SK-N-SH treated with all-trans-retinoic acid at 6 μM for 48 hours (cell line): ENCODE data around the gene SERHL2.

ENCODE experiments used
- ATAC-seq: fragments of 200-7000 bp; cut with Tn5 transposase; 3 replicates; pipeline ENCODE4 v1.9.1; 2020; ENCODE audit warnings: mild to moderate bottlenecking, moderate library complexity
- ARNTL ChIP-seq: fragments of 450-650 bp; formaldehyde crosslinking; IDR thresholded peaks from 2 replicates; pipeline ENCODE4 v1.5.0; 2020; ENCODE audit warnings: low read depth, mild to moderate bottlenecking, moderate library complexity, borderline replicate concordance
- BACH2 ChIP-seq: fragments of 250-450 bp; sonication (Bioruptor Pico); IDR thresholded peaks from 2 replicates; pipeline ENCODE4 v1.9.0; 2021; ENCODE audit warnings: mild to moderate bottlenecking, borderline replicate concordance
- CSDC2 ChIP-seq: fragments of 250-450 bp; sonication (Bioruptor Pico); IDR thresholded peaks from 2 replicates; pipeline ENCODE4 v1.5.0; 2020; ENCODE audit warnings: mild to moderate bottlenecking, moderate library complexity
- CSRNP3 ChIP-seq: fragments of 250-450 bp; sonication (Bioruptor Pico); IDR thresholded peaks from 2 replicates; pipeline ENCODE4 v1.5.1; 2021; ENCODE audit warnings: mild to moderate bottlenecking, moderate library complexity
- ESRRG ChIP-seq: fragments of 250-450 bp; sonication (Bioruptor Pico); IDR thresholded peaks from 2 replicates; pipeline ENCODE4 v1.6.1; 2021; ENCODE audit warnings: mild to moderate bottlenecking
- GLIS3 ChIP-seq: fragments of 250-450 bp; sonication (Bioruptor Pico); IDR thresholded peaks from 2 replicates; pipeline ENCODE4 v1.5.0; 2020; ENCODE audit warnings: mild to moderate bottlenecking, moderate library complexity
- ISL1 ChIP-seq: fragments of 250-450 bp; sonication (Bioruptor Pico); IDR thresholded peaks from 2 replicates; pipeline ENCODE4 v2.1.2; 2022; ENCODE audit warnings: mild to moderate bottlenecking, moderate library complexity
- OSR1 ChIP-seq: fragments of 250-450 bp; sonication (Bioruptor Pico); IDR thresholded peaks from 2 replicates; pipeline ENCODE4 v1.8.0; 2022; ENCODE audit warnings: moderate library complexity, mild to moderate bottlenecking, inconsistent platforms
- PATZ1 ChIP-seq: fragments of 250-450 bp; sonication (Bioruptor Pico); IDR thresholded peaks from 2 replicates; pipeline ENCODE4 v1.8.0; 2020; ENCODE audit warnings: mild to moderate bottlenecking, moderate library complexity, borderline replicate concordance
- POU6F1 ChIP-seq: fragments of 250-450 bp; sonication (Bioruptor Pico); IDR thresholded peaks from 2 replicates; pipeline ENCODE4 v1.8.0; 2021; ENCODE audit warnings: low read depth, mild to moderate bottlenecking, moderate library complexity, borderline replicate concordance
- PPARA ChIP-seq: fragments of 250-450 bp; sonication (Bioruptor Pico); IDR thresholded peaks from 2 replicates; pipeline ENCODE4 v1.5.0; 2020; ENCODE audit warnings: mild to moderate bottlenecking, borderline replicate concordance
- SNAI2 ChIP-seq: fragments of 250-450 bp; sonication (Bioruptor Pico); IDR thresholded peaks from 2 replicates; pipeline ENCODE4 v1.5.0; 2020; ENCODE audit warnings: mild to moderate bottlenecking, moderate library complexity
- TCF4 ChIP-seq: fragments of 250-450 bp; sonication (Bioruptor Pico); IDR thresholded peaks from 2 replicates; pipeline ENCODE4 v1.8.0; 2021; ENCODE audit warnings: mild to moderate bottlenecking, moderate library complexity, borderline replicate concordance
- TOX ChIP-seq: fragments of 250-450 bp; sonication (Bioruptor Pico); IDR thresholded peaks from 2 replicates; pipeline ENCODE4 v1.8.0; 2021; ENCODE audit warnings: mild to moderate bottlenecking, moderate library complexity, borderline replicate concordance
- TSHZ2 ChIP-seq: fragments of 250-450 bp; sonication (Bioruptor Pico); IDR thresholded peaks from 2 replicates; pipeline ENCODE4 v1.5.0; 2020; ENCODE audit warnings: mild to moderate bottlenecking, moderate library complexity
- ZC3H10 ChIP-seq: fragments of 250-450 bp; sonication (Bioruptor Pico); IDR thresholded peaks from 2 replicates; pipeline ENCODE4 v1.5.1; 2021; ENCODE audit warnings: mild to moderate bottlenecking, moderate library complexity
- ZFP3 ChIP-seq: fragments of 250-450 bp; sonication (Bioruptor Pico); IDR thresholded peaks from 2 replicates; pipeline ENCODE4 v1.5.0; 2020; ENCODE audit warnings: mild to moderate bottlenecking, moderate library complexity
- ZFP30 ChIP-seq: fragments of 450-650 bp; formaldehyde crosslinking; IDR thresholded peaks from 2 replicates; pipeline ENCODE4 v1.5.0; 2022; ENCODE audit warnings: mild to moderate bottlenecking, moderate library complexity
- ZNF70 ChIP-seq: fragments of 450-650 bp; formaldehyde crosslinking; IDR thresholded peaks from 2 replicates; pipeline ENCODE4 v1.5.0; 2020; ENCODE audit warnings: mild to moderate bottlenecking, moderate library complexity
- ZNF8 ChIP-seq: fragments of 450-650 bp; formaldehyde crosslinking; IDR thresholded peaks from 2 replicates; pipeline ENCODE4 v1.5.0; 2020; ENCODE audit warnings: mild to moderate bottlenecking, moderate library complexity

The SERHL2 gene

GRCh38 chr22:42612336-42612735 is 58.6 kb downstream of the SERHL2 start:
- no peak for ATAC-seq

GRCh38 chr22:42613872-42614301 is 60.1 kb downstream of the SERHL2 start:
- no peak for ATAC-seq
- TF ChIP-seq ZFP3 (CRISPR knock-in tag), result no peak

More at GRCh38 chr22:42612336-42612735, 58.6 kb downstream of the SERHL2 start:
- no peak for TF ChIP-seq TCF4 (CRISPR knock-in tag)
- no peak for TF ChIP-seq ISL1 (CRISPR knock-in tag)
- no peak for TF ChIP-seq BACH2
- TF ChIP-seq ESRRG, result no peak
- TF ChIP-seq OSR1, result no peak
- TF ChIP-seq ZNF8 (CRISPR knock-in tag), result no peak
- TF ChIP-seq PPARA (CRISPR knock-in tag), result no peak
- TF ChIP-seq PATZ1, result no peak
- no peak for TF ChIP-seq TOX (CRISPR knock-in tag)
- no peak for TF ChIP-seq ZC3H10
- TF ChIP-seq ZFP3 (CRISPR knock-in tag), result no peak

- no peak for TF ChIP-seq ZFP30 (CRISPR knock-in tag)
- no peak for TF ChIP-seq CSRNP3 (CRISPR knock-in tag)
- TF ChIP-seq TCF4 (CRISPR knock-in tag), result no peak
- no peak for TF ChIP-seq ZC3H10
- no peak for TF ChIP-seq CSDC2 (CRISPR knock-in tag)
- TF ChIP-seq SNAI2, result no peak
- no peak for TF ChIP-seq TOX (CRISPR knock-in tag)
- no peak for TF ChIP-seq OSR1
- TF ChIP-seq ZNF70 (CRISPR knock-in tag), result no peak
- TF ChIP-seq GLIS3, result no peak
- TF ChIP-seq ZNF8 (CRISPR knock-in tag), result no peak
- TF ChIP-seq BACH2, result no peak
- TF ChIP-seq ESRRG, result no peak
- no peak for TF ChIP-seq ZFP3 (CRISPR knock-in tag)
- TF ChIP-seq ARNTL (CRISPR knock-in tag), result no peak
- TF ChIP-seq ISL1 (CRISPR knock-in tag), result no peak
- no peak for TF ChIP-seq TSHZ2
- TF ChIP-seq PATZ1, result no peak
- TF ChIP-seq POU6F1, result no peak
- ATAC-seq, result peak; percentile 80
These were observed 60.7 kb downstream of the SERHL2 start, which contains the start of gene POLDIP3 for GRCh38 chr22:42614312-42615091. POLDIP3 (minus strand) TSS chr22:42614883; CDS start chr22:42614857, 26 bp downstream.
